Central memory CD4-positive, alpha-beta T cell (primary cell): ENCODE data around the gene TSSK1B.
"Not testable (repeated sequence)": the region's sequence is repeated elsewhere in the genome, so short reads cannot be mapped to it uniquely, and the experiment has no call there.

Experiments used
- DNase-seq: peaks from one replicate; pipeline ENCODE4 v3.0.0; 2022
- total RNA-seq, 3 experiments: gene quantifications; one replicate each; lab custom pipeline; 2026; lab: John Stamatoyannopoulos, UW

TSSK1B gene
- total RNA-seq, result 0 to 0.04 (median 0) reads per million in 3 experiments

- no peak for DNase-seq
Measured at GRCh38 chr5:113434889-113435288, at the start of gene TSSK1B. TSSK1B (minus strand) TSS chr5:113434989; CDS start chr5:113434839, 150 bp downstream.

- no peak for DNase-seq
Measured at GRCh38 chr5:113480243-113480642, 45.5 kb upstream of the TSSK1B start.

GRCh38 chr5:113478691-113479090, 43.9 kb upstream of the TSSK1B start:
- no peak for DNase-seq

- no peak for DNase-seq
Measured at GRCh38 chr5:113474100-113474728, 39.4 kb upstream of the TSSK1B start.

- DNase-seq, result no peak
Measured at GRCh38 chr5:113463032-113463431, 28.2 kb upstream of the TSSK1B start.

- not testable (repeated sequence) for DNase-seq
Measured at GRCh38 chr5:113457106-113457505, 22.3 kb upstream of the TSSK1B start.

- DNase-seq, result no peak
Measured at GRCh38 chr5:113452941-113453340, 18.2 kb upstream of the TSSK1B start.

- no peak for DNase-seq
Measured at GRCh38 chr5:113451797-113452196, 17.0 kb upstream of the TSSK1B start.

- no peak for DNase-seq
Measured at GRCh38 chr5:113450929-113451328, 16.1 kb upstream of the TSSK1B start.

GRCh38 chr5:113450462-113450861, 15.7 kb upstream of the TSSK1B start:
- DNase-seq, result no peak

GRCh38 chr5:113448252-113448651, 13.5 kb upstream of the TSSK1B start:
- no peak for DNase-seq

- no peak for DNase-seq
Measured at GRCh38 chr5:113447498-113448050, 12.8 kb upstream of the TSSK1B start.

GRCh38 chr5:113446358-113446927, 11.7 kb upstream of the TSSK1B start:
- no peak for DNase-seq

GRCh38 chr5:113437111-113437510, 2.3 kb upstream of the TSSK1B start:
- no peak for DNase-seq

GRCh38 chr5:113435575-113435974, 786 bp upstream of the TSSK1B start:
- no peak for DNase-seq

- no peak for DNase-seq
Measured at GRCh38 chr5:113433862-113434612, 752 bp downstream of the TSSK1B start.

GRCh38 chr5:113433071-113433470, 1.7 kb downstream of the TSSK1B start:
- no peak for DNase-seq

- no peak for DNase-seq
Measured at GRCh38 chr5:113427871-113428574, 6.8 kb downstream of the TSSK1B start.

GRCh38 chr5:113425909-113426308, 8.9 kb downstream of the TSSK1B start:
- no peak for DNase-seq

GRCh38 chr5:113421693-113422092, 13.1 kb downstream of the TSSK1B start:
- no peak for DNase-seq

- DNase-seq, result no peak
Measured at GRCh38 chr5:113405530-113405929, 29.3 kb downstream of the TSSK1B start.

- no peak for DNase-seq
Measured at GRCh38 chr5:113404269-113404668, 30.5 kb downstream of the TSSK1B start.

GRCh38 chr5:113397986-113398385, 36.8 kb downstream of the TSSK1B start:
- DNase-seq, result not testable (repeated sequence)
